Kidney epithelial cell (primary cell): ENCODE measurements around the gene PZP. TPM values are rescaled to one million over a fixed set of nuclear protein-coding genes. Genes with fewer than 3 reads are reported as not detected.
"Not testable (repeated sequence)": the region's sequence is repeated elsewhere in the genome, so short reads cannot be mapped to it uniquely, and the experiment has no call there.

Experiments used
- DNase-seq: peaks from one replicate; pipeline ENCODE4 v3.0.0-alpha.2; 2010; ENCODE audit warnings: low read depth
- H3K27me3 ChIP-seq: 2 replicates; pipeline ENCODE4 v1.6.0; 2011; ENCODE audit warnings: low read length; ENCODE audit not compliant: control insufficient read depth, insufficient read depth
- H3K36me3 ChIP-seq: 2 replicates; pipeline ENCODE4 v1.5.1; 2011; ENCODE audit warnings: low read length; ENCODE audit not compliant: control insufficient read depth, insufficient read depth
- H3K4me3 ChIP-seq: 2 replicates; pipeline ENCODE4 v1.5.1; 2011; ENCODE audit warnings: low read depth, mild to moderate bottlenecking, control low read depth, low read length
- CTCF ChIP-seq: IDR thresholded peaks from 2 replicates; pipeline ENCODE4 v1.5.1; 2011; ENCODE audit warnings: mild to moderate bottlenecking, moderate library complexity, low read length, control low read depth, inconsistent platforms; ENCODE audit not compliant: insufficient read depth, poor library complexity, severe bottlenecking
- total RNA-seq: library from RNA; depleted of rRNA; stranded (reverse); fragments of >200 nt; gene quantifications from 2 replicates; pipeline ENCODE4 v1.2.3, GENCODE V29; 2015

PZP gene
- total RNA-seq, 1 donor from 2014 or later: not detected

- no peaks in the 10 kb centered on the region for H3K27me3 ChIP-seq
- no peaks in the 10 kb centered on the region for H3K36me3 ChIP-seq
- no peak overlapping the region for H3K4me3 ChIP-seq
- TF ChIP-seq CTCF: no peak
- DNase-seq: no peak
These were observed 29.1 kb upstream of the PZP start for GRCh38 chr12:9237286-9237685.

GRCh38 chr12:9235519-9235918 is 27.3 kb upstream of the PZP start:
- DNase-seq: no peak
- Histone ChIP-seq H3K4me3 (no peak overlapping the region), H3K36me3 (no peaks in the 10 kb centered on the region), H3K27me3 (no peaks in the 10 kb centered on the region)
- TF ChIP-seq CTCF: no peak

GRCh38 chr12:9227950-9228349 is 19.8 kb upstream of the PZP start:
- TF ChIP-seq CTCF: no peak
- Histone ChIP-seq H3K4me3 (no peak overlapping the region), H3K27me3 (no peaks in the 10 kb centered on the region), H3K36me3 (no peaks in the 10 kb centered on the region)
- no peak for DNase-seq

- H3K27me3 ChIP-seq: no peaks in the 10 kb centered on the region
- H3K36me3 ChIP-seq: no peaks in the 10 kb centered on the region
- H3K4me3 ChIP-seq: no peak overlapping the region
- DNase-seq: no peak
- no peak for TF ChIP-seq CTCF
These were observed 15.6 kb upstream of the PZP start for GRCh38 chr12:9223830-9224229.

- Histone ChIP-seq H3K4me3 (no peak overlapping the region), H3K36me3 (no peaks in the 10 kb centered on the region), H3K27me3 (no peaks in the 10 kb centered on the region)
- DNase-seq: no peak
- no peak for TF ChIP-seq CTCF
These were observed 13.3 kb upstream of the PZP start for GRCh38 chr12:9221483-9221882.

- DNase-seq, H3K4me3 ChIP-seq, H3K36me3 ChIP-seq, H3K27me3 ChIP-seq: not testable (repeated sequence)
These were observed 12.8 kb upstream of the PZP start for GRCh38 chr12:9221011-9221410.
